Measurements from ENCODE around the gene FKBP4. TPM values are rescaled to one million over a fixed set of nuclear protein-coding genes. Genes with fewer than 3 reads are reported as not detected.

FKBP4 gene, protein sequence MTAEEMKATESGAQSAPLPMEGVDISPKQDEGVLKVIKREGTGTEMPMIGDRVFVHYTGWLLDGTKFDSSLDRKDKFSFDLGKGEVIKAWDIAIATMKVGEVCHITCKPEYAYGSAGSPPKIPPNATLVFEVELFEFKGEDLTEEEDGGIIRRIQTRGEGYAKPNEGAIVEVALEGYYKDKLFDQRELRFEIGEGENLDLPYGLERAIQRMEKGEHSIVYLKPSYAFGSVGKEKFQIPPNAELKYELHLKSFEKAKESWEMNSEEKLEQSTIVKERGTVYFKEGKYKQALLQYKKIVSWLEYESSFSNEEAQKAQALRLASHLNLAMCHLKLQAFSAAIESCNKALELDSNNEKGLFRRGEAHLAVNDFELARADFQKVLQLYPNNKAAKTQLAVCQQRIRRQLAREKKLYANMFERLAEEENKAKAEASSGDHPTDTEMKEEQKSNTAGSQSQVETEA
- 100 to 1,000 TPM; 296 to 336 (median 319) TPM for total RNA-seq

DNA sequence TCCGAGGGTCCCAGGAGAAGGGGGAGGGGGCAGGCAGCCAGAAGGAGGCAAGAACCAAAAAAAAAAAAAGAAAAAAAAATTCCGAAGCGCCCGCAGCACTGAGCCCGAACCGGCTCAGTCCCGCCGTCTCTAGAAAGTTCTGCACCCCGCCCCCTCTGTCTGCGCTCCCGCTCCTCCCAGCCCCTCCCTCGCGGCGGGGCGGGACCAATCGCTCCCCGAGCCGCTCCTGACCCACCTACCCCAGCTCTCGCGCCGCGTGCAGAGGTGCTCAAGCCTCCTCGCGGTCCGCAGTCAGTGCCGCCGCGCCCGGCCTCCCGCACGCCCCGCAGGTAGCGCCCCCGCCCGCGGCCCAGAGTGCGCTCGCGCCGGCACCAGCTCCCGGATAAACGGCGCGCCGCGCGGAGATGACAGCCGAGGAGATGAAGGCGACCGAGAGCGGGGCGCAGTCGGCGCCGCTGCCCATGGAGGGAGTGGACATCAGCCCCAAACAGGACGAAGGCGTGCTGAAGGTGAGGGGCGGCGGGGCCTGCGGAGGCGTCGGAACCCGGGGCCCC lies at the start of gene FKBP4:
FKBP4 (plus strand) TSS at position 235 of the 554 bp plus-strand sequence; CDS start at position 405, 170 bp downstream.
- peak within 1 kb of the TSS; percentile 92 for H3K4me3 Mint-ChIP-seq
- peaks cover 19% of the 10 kb centered on the region for H3K4me1 Mint-ChIP-seq (ENCODE audit: low read depth)
- peaks cover 22% of the 10 kb centered on the region for H3K36me3 Mint-ChIP-seq (ENCODE audit: insufficient read depth)
- ATAC-seq (peak; percentile 89 to 90), DNase-seq (peak; percentile 86)
- no peaks in the 10 kb centered on the region for H3K9me3 Mint-ChIP-seq
- no peaks in the 10 kb centered on the region for H3K27me3 Mint-ChIP-seq (ENCODE audit: low read depth)

DNA sequence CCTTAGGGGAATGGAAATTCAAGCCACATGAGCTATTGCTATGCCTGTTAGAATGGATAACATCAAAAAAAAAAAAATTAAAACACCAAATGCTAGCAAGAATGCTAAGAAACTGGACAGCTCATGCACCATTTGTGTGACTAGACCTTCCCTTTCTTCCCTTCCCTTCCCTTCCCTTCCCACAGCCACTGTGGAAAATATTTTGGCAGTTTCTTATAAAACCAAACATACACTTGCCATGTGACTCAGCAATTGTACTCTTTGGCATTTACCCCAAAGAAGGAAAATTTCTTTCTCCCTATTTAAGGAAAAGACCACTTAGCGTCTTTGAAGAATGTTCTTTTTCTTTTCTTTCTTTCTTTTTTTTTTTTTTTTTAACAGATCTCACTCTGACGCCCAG lies 49.1 kb upstream of the FKBP4 start:
- ATAC-seq = no peak
- no peak for DNase-seq
- Mint-ChIP-seq H3K9me3 (no peaks in the 10 kb centered on the region), H3K4me3 (no peak overlapping the region), H3K4me1 (ENCODE audit: low read depth) (no peaks in the 10 kb centered on the region), H3K27me3 (ENCODE audit: low read depth) (peaks cover 12% of the 10 kb centered on the region), H3K36me3 (ENCODE audit: insufficient read depth) (no peaks in the 10 kb centered on the region)

DNA sequence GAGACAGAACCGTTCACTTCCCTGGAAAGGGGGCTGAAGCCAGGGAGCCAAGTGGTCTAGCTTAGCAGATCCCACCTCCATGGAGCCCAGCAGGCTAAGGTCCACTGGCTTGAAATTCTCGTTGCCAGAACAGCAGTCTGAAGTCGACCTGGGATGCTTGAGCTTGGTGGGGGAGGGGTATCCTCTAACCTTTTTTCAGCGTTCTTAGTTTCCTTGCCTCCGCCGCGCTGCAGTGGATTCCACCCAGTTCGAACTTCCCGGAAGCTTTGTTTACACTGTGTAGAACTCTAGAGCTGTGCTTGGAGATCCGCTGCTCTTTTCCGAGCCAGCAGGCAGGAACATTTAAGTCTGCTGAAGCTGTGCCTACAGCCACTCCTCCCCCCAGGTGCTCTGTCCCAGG lies 45.2 kb upstream of the FKBP4 start:
- H3K27me3 Mint-ChIP-seq (ENCODE audit: low read depth) = peaks cover 40% of the 10 kb centered on the region

DNA sequence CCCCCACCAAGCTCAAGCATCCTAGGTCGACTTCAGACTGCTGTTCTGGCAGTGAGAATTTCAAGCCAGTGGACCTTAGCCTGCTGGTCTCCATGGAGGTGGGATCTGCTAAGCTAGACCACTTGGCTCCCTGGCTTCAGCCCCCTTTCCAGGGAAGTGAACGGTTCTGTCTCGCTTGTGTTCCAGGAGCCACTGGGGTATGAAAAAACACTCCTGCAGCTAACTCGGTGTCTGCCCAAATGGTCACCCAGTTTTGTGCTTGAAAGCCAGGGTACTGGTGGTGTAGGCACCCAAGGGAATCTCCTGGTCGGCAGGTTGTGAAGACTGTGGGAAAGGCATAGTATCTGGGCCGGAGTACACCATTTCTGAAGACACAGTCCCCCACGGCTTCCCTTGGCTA lies 44.6 kb upstream of the FKBP4 start:
- Mint-ChIP-seq H3K4me1 (ENCODE audit: low read depth) (no peaks in the 10 kb centered on the region), H3K27me3 (ENCODE audit: low read depth) (peaks cover 42% of the 10 kb centered on the region), H3K4me3 (no peak overlapping the region), H3K36me3 (ENCODE audit: insufficient read depth) (no peaks in the 10 kb centered on the region), H3K9me3 (no peaks in the 10 kb centered on the region)
- ATAC-seq (no peak), DNase-seq (no peak)

More for the DNA sequence above, 45.2 kb upstream of the FKBP4 start:
- Mint-ChIP-seq H3K9me3 (no peaks in the 10 kb centered on the region), H3K4me1 (ENCODE audit: low read depth) (no peaks in the 10 kb centered on the region), H3K36me3 (ENCODE audit: insufficient read depth) (no peaks in the 10 kb centered on the region), H3K4me3 (no peak overlapping the region)
- DNase-seq (no peak), ATAC-seq (no peak)

DNA sequence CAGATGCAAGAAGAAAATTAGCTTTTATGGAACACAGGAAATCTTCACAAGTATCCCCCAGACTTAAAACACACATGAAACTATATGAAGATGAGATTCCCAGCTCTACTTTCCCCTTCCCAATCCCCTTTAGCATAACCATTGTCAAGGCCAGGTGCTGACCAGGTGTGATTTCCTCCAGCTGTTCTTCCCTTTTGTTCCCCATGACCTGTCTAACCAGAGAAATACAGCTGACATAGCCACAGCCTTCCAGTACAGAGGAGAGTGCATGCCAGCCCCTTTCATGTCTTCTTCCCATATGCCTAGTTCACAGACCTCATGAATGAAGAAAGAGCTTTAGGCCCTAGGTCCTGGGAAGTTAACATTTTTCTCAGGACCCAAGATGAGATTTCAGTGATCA lies 43.5 kb upstream of the FKBP4 start:
- DNase-seq = no peak
- no peaks in the 10 kb centered on the region for H3K9me3 Mint-ChIP-seq
- ATAC-seq = no peak
- peaks cover 44% of the 10 kb centered on the region for H3K27me3 Mint-ChIP-seq (ENCODE audit: low read depth)
- no peaks in the 10 kb centered on the region for H3K4me1 Mint-ChIP-seq (ENCODE audit: low read depth)
- no peaks in the 10 kb centered on the region for H3K36me3 Mint-ChIP-seq (ENCODE audit: insufficient read depth)
- H3K4me3 Mint-ChIP-seq = no peak overlapping the region

DNA sequence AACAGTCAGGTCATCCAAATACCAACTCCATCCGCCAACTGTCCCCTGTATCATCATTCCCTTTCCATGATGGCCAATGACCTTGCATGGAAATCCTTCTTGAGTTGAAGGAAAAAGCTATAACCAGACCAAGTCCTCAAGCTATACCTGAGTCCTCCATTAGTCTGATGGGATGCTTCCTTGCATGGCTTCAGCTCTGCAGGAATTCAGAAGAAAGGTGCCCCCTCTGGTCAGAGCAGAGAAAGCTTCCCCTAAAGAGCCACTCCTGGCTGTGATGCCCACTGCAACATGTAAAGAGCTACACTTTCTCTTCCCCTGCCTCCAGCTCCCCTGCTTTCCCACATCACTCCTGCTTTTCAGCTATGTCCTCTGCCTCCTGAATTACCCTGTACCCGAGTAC lies 43.1 kb upstream of the FKBP4 start:
- Mint-ChIP-seq H3K27me3 (ENCODE audit: low read depth) (peaks cover 48% of the 10 kb centered on the region), H3K4me3 (no peak overlapping the region), H3K36me3 (ENCODE audit: insufficient read depth) (no peaks in the 10 kb centered on the region), H3K4me1 (ENCODE audit: low read depth) (no peaks in the 10 kb centered on the region), H3K9me3 (no peaks in the 10 kb centered on the region)
- no peak for DNase-seq
- no peak for ATAC-seq

DNA sequence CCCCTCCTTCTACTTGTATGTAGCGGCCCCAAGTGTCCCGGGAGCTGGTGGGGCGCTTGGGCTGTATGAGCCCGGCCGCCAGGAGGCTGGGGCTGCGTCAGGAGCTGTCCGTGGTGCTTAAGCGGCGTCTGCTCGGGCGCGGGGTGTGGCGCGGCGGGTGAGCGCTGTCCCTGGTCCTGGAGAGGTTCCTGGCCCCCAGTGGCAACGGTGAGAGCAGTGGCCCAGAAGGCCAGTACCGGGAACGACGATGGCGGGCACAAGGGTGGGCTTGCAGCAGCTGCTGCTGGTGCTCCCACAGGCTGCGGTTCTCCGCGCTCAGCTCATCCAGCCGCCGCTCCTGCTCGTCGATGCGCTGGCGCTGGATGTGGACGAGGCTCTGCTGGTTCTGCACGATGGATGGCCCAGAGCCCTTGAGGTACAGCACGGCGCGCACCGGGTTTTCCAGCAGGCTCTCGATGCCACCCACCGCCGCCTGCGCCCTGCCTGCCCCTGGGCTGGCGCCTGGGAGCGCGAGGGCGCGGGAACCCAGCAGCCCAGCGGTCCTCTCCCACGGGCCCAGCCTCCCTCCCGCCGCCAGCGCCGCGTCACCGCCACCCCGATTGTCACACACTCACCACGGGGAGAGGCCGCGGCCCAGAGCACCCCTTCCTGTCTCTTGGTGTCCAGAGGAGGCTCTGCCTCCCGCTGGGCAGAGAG lies 41.9 kb upstream of the FKBP4 start:
- no peaks in the 10 kb centered on the region for H3K4me1 Mint-ChIP-seq (ENCODE audit: low read depth)
- H3K27me3 Mint-ChIP-seq (ENCODE audit: low read depth) = peaks cover 54% of the 10 kb centered on the region
- ATAC-seq (peak; percentile 96 to 99), DNase-seq (peak; percentile 69)
- no peak overlapping the region for H3K4me3 Mint-ChIP-seq
- H3K36me3 Mint-ChIP-seq (ENCODE audit: insufficient read depth) = no peaks in the 10 kb centered on the region
- no peaks in the 10 kb centered on the region for H3K9me3 Mint-ChIP-seq

DNA sequence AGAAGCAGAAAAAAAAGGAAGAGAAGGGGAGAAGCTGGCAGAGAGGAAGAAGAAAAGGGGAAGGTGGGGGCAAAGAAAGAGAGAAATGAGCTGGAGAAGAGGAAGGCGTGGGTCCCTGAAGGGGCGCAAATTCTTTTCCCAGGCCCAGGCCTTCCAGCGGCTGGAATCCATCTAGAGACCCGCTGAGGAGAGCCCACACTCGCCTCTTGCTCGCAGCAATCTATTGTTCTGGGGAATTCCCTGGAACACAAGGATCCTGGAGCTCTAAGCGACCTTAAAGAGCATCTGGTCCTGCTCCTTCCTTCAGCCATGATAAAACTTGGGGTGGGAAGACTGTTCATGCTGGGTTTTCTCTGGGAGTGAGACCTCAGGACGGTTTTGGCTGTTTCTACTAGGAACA lies 41.2 kb upstream of the FKBP4 start:
- H3K36me3 Mint-ChIP-seq (ENCODE audit: insufficient read depth) = no peaks in the 10 kb centered on the region
- H3K4me3 Mint-ChIP-seq = no peak overlapping the region
- ATAC-seq (no peak), DNase-seq (no peak)
- no peaks in the 10 kb centered on the region for H3K4me1 Mint-ChIP-seq (ENCODE audit: low read depth)
- H3K27me3 Mint-ChIP-seq (ENCODE audit: low read depth) = peaks cover 52% of the 10 kb centered on the region
- H3K9me3 Mint-ChIP-seq = no peaks in the 10 kb centered on the region

DNA sequence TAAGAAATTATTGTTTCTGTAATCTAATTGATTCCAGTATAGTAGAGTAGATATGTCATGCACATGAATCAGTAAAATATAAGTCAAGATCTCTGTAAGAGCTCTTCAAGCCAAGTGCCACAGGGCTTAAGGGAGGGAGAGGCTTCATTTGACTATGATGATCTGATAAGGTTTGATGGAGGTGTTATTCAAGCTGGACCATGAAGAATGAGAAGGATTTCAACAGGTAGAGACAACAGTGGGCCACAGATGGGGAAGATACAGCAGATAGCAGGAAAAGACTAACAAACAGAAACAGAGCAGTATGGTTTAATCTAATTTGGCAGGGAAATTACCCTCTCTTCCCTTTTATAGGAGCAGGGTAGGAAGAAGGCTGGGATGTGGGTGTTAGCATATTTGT lies 40.6 kb upstream of the FKBP4 start:
- ATAC-seq (no peak), DNase-seq (no peak)
- H3K27me3 Mint-ChIP-seq (ENCODE audit: low read depth) = peaks cover 52% of the 10 kb centered on the region
- H3K4me3 Mint-ChIP-seq = no peak overlapping the region
- H3K9me3 Mint-ChIP-seq = no peaks in the 10 kb centered on the region
- no peaks in the 10 kb centered on the region for H3K36me3 Mint-ChIP-seq (ENCODE audit: insufficient read depth)
- no peaks in the 10 kb centered on the region for H3K4me1 Mint-ChIP-seq (ENCODE audit: low read depth)

DNA sequence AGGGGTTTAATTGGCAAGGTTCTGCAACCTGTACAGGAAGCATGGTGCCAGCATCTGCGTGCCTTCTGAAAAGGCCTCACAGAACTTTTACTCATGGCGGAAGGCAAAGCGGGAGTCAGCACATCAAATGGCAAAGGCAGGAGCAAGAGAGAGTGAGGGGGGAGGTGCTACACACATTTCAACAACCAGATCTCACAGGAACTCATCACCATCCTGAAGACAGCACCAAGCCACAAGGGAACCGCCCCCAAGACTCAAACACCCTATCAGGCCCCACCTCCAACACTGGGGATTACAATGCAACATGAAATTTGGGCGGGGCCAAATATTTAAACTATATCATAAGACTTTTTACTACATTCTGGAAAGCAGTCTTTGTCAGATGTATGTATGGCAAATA lies 38.0 kb upstream of the FKBP4 start:
- Mint-ChIP-seq H3K9me3 (no peaks in the 10 kb centered on the region), H3K4me3 (no peak overlapping the region), H3K36me3 (ENCODE audit: insufficient read depth) (peaks cover under 1% of the 10 kb centered on the region), H3K27me3 (ENCODE audit: low read depth) (peaks cover 41% of the 10 kb centered on the region), H3K4me1 (ENCODE audit: low read depth) (no peaks in the 10 kb centered on the region)
- DNase-seq (no peak), ATAC-seq (no peak)

DNA sequence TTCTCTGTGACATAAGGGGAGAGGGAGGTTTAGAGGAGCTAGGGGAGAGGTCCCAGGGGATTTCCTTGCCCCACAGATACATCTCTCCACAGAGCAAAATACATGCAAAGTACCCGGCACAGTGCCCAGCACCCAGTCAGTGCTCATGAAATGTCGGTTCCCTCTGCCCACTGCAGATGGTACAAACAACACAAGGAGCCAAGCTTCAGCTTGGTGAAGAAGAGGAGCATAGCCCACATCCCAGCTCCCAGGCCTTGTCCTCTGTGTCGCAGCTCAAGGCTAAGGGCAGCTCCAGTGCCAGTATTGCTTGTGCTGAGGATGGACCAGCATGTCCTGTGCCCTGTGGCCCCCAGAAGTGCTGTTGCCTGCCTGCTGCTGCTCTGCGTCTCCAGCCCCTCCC lies 35.0 kb upstream of the FKBP4 start:
- Mint-ChIP-seq H3K4me3 (no peak overlapping the region), H3K4me1 (ENCODE audit: low read depth) (no peaks in the 10 kb centered on the region), H3K9me3 (no peaks in the 10 kb centered on the region), H3K36me3 (ENCODE audit: insufficient read depth) (peaks cover 3% of the 10 kb centered on the region), H3K27me3 (ENCODE audit: low read depth) (peaks cover 23% of the 10 kb centered on the region)
- ATAC-seq (no peak), DNase-seq (no peak)

DNA sequence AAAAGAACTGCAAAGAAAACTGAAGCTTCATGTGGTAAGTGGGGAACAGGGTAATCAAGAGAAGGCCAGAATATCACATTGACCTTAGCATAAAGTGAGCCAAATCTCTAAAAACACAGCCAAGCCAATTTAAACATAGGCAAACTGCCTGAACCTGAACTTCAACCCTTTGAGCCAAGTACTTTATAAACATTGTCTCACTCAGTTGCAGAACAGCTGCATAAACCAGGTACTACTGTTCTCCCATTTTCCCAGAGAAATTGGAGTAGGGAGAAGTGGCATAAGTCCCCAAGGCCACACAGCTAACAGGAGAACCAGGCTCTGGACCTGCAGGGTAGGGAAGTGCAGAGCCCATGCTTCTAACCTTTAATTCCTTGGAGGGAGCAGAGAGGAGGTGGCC lies 30.4 kb upstream of the FKBP4 start:
- Mint-ChIP-seq H3K9me3 (no peaks in the 10 kb centered on the region), H3K36me3 (ENCODE audit: insufficient read depth) (peaks cover 3% of the 10 kb centered on the region), H3K4me1 (ENCODE audit: low read depth) (peaks cover 1% of the 10 kb centered on the region), H3K4me3 (no peak overlapping the region), H3K27me3 (ENCODE audit: low read depth) (no peaks in the 10 kb centered on the region)
- DNase-seq = no peak
- no peak for ATAC-seq

DNA sequence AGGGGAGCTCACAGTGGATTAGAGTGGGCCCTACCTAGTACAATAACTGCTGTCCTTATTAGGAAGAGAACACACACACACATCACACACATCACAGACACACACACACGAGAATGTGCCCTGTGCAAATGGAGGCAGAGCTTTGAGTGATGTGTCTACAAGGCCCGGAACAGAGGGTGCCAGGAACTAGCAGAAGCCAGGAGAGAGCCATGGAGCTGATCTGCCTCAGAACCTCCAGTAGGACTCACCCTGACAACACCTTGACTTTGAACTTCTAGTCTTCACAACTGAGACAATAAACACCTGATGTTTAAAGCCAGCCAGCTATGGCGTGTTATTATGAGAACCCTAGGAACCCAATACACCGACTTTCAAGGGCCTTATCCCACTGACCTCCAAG lies 29.7 kb upstream of the FKBP4 start:
- DNase-seq (no peak), ATAC-seq (no peak)
- Mint-ChIP-seq H3K36me3 (ENCODE audit: insufficient read depth) (peaks cover 3% of the 10 kb centered on the region), H3K4me3 (no peak overlapping the region), H3K9me3 (no peaks in the 10 kb centered on the region), H3K4me1 (ENCODE audit: low read depth) (peaks cover 1% of the 10 kb centered on the region), H3K27me3 (ENCODE audit: low read depth) (no peaks in the 10 kb centered on the region)

DNA sequence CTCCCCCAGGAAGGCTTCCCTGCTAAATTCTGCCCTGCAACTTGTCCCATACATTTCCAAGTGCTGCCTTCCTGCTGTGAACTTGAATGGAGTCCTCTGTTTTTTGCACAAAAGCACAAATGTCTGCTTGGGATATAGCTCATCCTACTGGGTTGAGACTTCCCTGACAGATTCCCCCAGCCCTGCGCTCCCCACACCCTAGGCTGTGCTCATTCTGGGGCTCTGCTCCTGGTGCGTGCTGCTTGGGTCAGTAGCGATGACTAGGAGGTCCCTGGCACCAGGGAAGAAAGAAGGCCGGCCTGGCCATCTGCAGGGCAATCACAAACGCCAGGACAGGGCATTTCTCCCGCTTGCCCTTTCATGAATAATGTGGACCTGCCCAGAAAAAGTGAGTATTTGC lies 29.2 kb upstream of the FKBP4 start:
- Mint-ChIP-seq H3K36me3 (ENCODE audit: insufficient read depth) (peaks cover 3% of the 10 kb centered on the region), H3K27me3 (ENCODE audit: low read depth) (no peaks in the 10 kb centered on the region), H3K4me1 (ENCODE audit: low read depth) (peaks cover 1% of the 10 kb centered on the region), H3K4me3 (no peak overlapping the region), H3K9me3 (peaks cover 2% of the 10 kb centered on the region)
- ATAC-seq (no peak), DNase-seq (no peak)
